HCT116 (cell line): ENCODE results near the gene SNPH. TPM values are rescaled to one million over a fixed set of nuclear protein-coding genes. Genes with fewer than 3 reads are reported as not detected.

Source experiments
- ATAC-seq: fragments of 200-7000 bp; cut with Tn5 transposase; 2 replicates; pipeline ENCODE4 v1.9.1; 2020; ENCODE audit warnings: mild to moderate bottlenecking, moderate library complexity
- BruUV-seq: library from RNA; stranded (reverse); fragments of 400-500 nt; replicated peaks from 2 replicates; lab custom pipeline; 2021; lab: Mats Ljungman, UMichigan
- CTCF ChIA-PET: fragments of 300-600 bp; sonication (Branson Sonifier 250); formaldehyde crosslinking; loops from one replicate; lab custom pipeline; 2021; ENCODE audit warnings: antibody characterized with exemption; lab: Charles Lee
- POLR2A ChIA-PET: fragments of 300-600, 350-600 bp; sonication (Branson Sonifier 250); formaldehyde crosslinking; loops from one replicate; lab custom pipeline; 2021; ENCODE audit warnings: antibody characterized with exemption; lab: Charles Lee
- RAD21 ChIA-PET, 2 experiments: fragments of 300-600 bp; sonication (Branson Sonifier 250); formaldehyde crosslinking; loops; one replicate each; lab custom pipeline; 2023; ENCODE audit warnings: low total read pairs in 2 of 2; ENCODE audit not compliant: uncharacterized antibody in 2 of 2, unreplicated experiment in 2 of 2, low non-redundant PET in 1 of 2; lab: Charles Lee
- DNase-seq: peaks from one replicate; pipeline ENCODE4 v3.0.0-alpha.2; 2010; ENCODE audit warnings: low read depth, low spot score
- H2AFZ ChIP-seq: fragments of 200-600 bp; shearing (Covaris generic), sonication (generic); 2 replicates; pipeline ENCODE4 v1.6.1; 2017; ENCODE audit warnings: low read depth, mixed run types, mixed read lengths, antibody characterized with exemption, low read length; ENCODE audit not compliant: poor library complexity, severe bottlenecking
- H3K27ac ChIP-seq: 2 replicates; pipeline ENCODE4 v1.5.1; 2012; ENCODE audit warnings: low read depth, low read length
- H3K27me3 ChIP-seq: fragments of 200-600 bp; sonication (generic); 2 replicates; pipeline ENCODE4 v1.6.1; 2016; ENCODE audit warnings: mixed run types, low read length, mixed read lengths; ENCODE audit not compliant: insufficient read depth
- H3K36me3 ChIP-seq, 2 experiments: fragments of 200-500 bp in 1 of 2; fragments of 200-600 bp in 1 of 2; sonication (Bioruptor generic) in 1 of 2; sonication (generic) in 1 of 2; 2 replicates each; pipeline versions ENCODE4 v1.5.1 to v1.6.1; 2014 to 2016; ENCODE audit warnings: low read length in 2 of 2, inconsistent platforms in 1 of 2, mixed read lengths in 1 of 2, mixed run types in 1 of 2; ENCODE audit not compliant: insufficient read depth in 2 of 2, control insufficient read depth in 1 of 2
- H3K4me1 ChIP-seq, 2 experiments: fragments of 200-600 bp in 1 of 2; sonication (generic) in 1 of 2; 2 replicates each; pipeline versions ENCODE4 v1.5.1 to v1.6.1; 2012 to 2017; ENCODE audit warnings: low read length in 2 of 2, inconsistent platforms in 1 of 2, mild to moderate bottlenecking in 1 of 2, mixed read lengths in 1 of 2, mixed run types in 1 of 2, moderate library complexity in 1 of 2; ENCODE audit not compliant: insufficient read depth in 2 of 2, control insufficient read depth in 1 of 2
- H3K4me2 ChIP-seq: fragments of 200-600 bp; sonication (generic); 2 replicates; pipeline ENCODE4 v1.6.1; 2017; ENCODE audit warnings: mixed run types, low read length, mixed read lengths
- H3K4me3 ChIP-seq, 2 experiments: fragments of 200-600 bp in 1 of 2; sonication (generic) in 1 of 2; replicated peaks in 1 of 2; 2 replicates each; pipeline ENCODE4 v1.5.1; 2011 to 2016; ENCODE audit warnings: low read length in 2 of 2, control low read depth in 1 of 2, low read depth in 1 of 2, mild to moderate bottlenecking in 1 of 2, mixed read lengths in 1 of 2, mixed run types in 1 of 2
- H3K79me2 ChIP-seq: fragments of 200-600 bp; sonication (generic); 2 replicates; pipeline ENCODE4 v1.6.1; 2017; ENCODE audit warnings: mild to moderate bottlenecking, mixed run types, low read length, moderate library complexity, mixed read lengths; ENCODE audit not compliant: insufficient read depth
- H3K9ac ChIP-seq: fragments of 200-600 bp; sonication (generic); 2 replicates; pipeline ENCODE4 v1.6.1; 2016; ENCODE audit warnings: low read length, mixed read lengths
- H3K9me2 ChIP-seq: fragments of 200-600 bp; sonication (generic), shearing (Covaris generic); 2 replicates; pipeline ENCODE4 v1.6.1; 2017; ENCODE audit warnings: mixed run types, mild to moderate bottlenecking, moderate library complexity; ENCODE audit not compliant: insufficient read depth
- H3K9me3 ChIP-seq, 2 experiments: fragments of 200-500 bp in 1 of 2; fragments of 200-600 bp in 1 of 2; sonication (Bioruptor generic) in 1 of 2; sonication (generic) in 1 of 2; 2 replicates each; pipeline ENCODE4 v1.6.1; 2014 to 2017; ENCODE audit warnings: low read length in 2 of 2, mixed read lengths in 2 of 2, inconsistent platforms in 1 of 2, low read depth in 1 of 2, mild to moderate bottlenecking in 1 of 2, mixed run types in 1 of 2, moderate library complexity in 1 of 2; ENCODE audit not compliant: control insufficient read depth in 1 of 2, insufficient read depth in 1 of 2
- H4K20me1 ChIP-seq: fragments of 200-600 bp; sonication (generic), shearing (Covaris generic); 2 replicates; pipeline ENCODE4 v1.6.1; 2017; ENCODE audit warnings: mixed run types, mild to moderate bottlenecking, moderate library complexity; ENCODE audit not compliant: insufficient read depth
- ATF3 ChIP-seq: IDR thresholded peaks from 2 replicates; pipeline ENCODE4 v1.6.1; 2012
- CBX3 ChIP-seq: IDR thresholded peaks from 2 replicates; pipeline ENCODE4 v1.6.1; 2012; ENCODE audit warnings: low read depth
- CTCF ChIP-seq, 3 experiments: fragments of 200-600 bp in 1 of 3; sonication (generic) in 1 of 3; IDR thresholded peaks in 2 of 3; conservative IDR thresholded peaks in 1 of 3; 2 replicates each; pipeline ENCODE4 v1.5.1; 2012 to 2017; ENCODE audit warnings: low read depth in 2 of 3, low read length in 2 of 3, antibody characterized with exemption in 1 of 3, borderline replicate concordance in 1 of 3, control low read depth in 1 of 3, mild to moderate bottlenecking in 1 of 3, mixed read lengths in 1 of 3, mixed run types in 1 of 3, moderate library complexity in 1 of 3; ENCODE audit not compliant: insufficient read depth in 1 of 3
- EZH2 ChIP-seq: fragments of 200-600 bp; sonication (generic); IDR thresholded peaks from 2 replicates; pipeline ENCODE4 v1.6.1; 2017; ENCODE audit warnings: antibody characterized with exemption, mixed run types
- JUND ChIP-seq: IDR thresholded peaks from 2 replicates; pipeline ENCODE4 v1.6.1; 2012
- MAX ChIP-seq: IDR thresholded peaks from 2 replicates; pipeline ENCODE4 v1.6.1; 2012
- POLR2AphosphoS5 ChIP-seq: IDR thresholded peaks from 2 replicates; pipeline ENCODE4 v1.6.1; 2011; ENCODE audit warnings: mild to moderate bottlenecking, low read depth, low read length, moderate library complexity
- RAD21 ChIP-seq: IDR thresholded peaks from 2 replicates; pipeline ENCODE4 v1.6.1; 2012; ENCODE audit warnings: low read depth, mild to moderate bottlenecking
- SIN3A ChIP-seq: IDR thresholded peaks from 2 replicates; pipeline ENCODE4 v1.6.1; 2012; ENCODE audit warnings: low read depth
- SRF ChIP-seq: IDR thresholded peaks from 2 replicates; pipeline ENCODE4 v1.6.1; 2012; ENCODE audit warnings: low read depth
- TCF7L2 ChIP-seq: IDR thresholded peaks from 2 replicates; pipeline ENCODE4 v1.7.0; 2011; ENCODE audit warnings: borderline replicate concordance, inconsistent platforms; ENCODE audit not compliant: insufficient read depth, insufficient read length; ENCODE audit errors: extremely low read depth
- ZFX ChIP-seq: fragments of 450-650 bp; IDR thresholded peaks from 2 replicates; pipeline ENCODE4 v1.6.1; 2017
- ZNF274 ChIP-seq: fragments of 200-500 bp; sonication (Bioruptor generic); IDR thresholded peaks from 2 replicates; pipeline ENCODE4 v1.6.1; 2014; ENCODE audit warnings: mild to moderate bottlenecking, low read depth, low read length, inconsistent platforms
- intact Hi-C: fragments of 100-400 bp; cut with micrococcal nuclease; formaldehyde crosslinking; loops from 2 replicates; pipeline ENCODE4 v1.10.0; 2022
- total RNA-seq: library from RNA; stranded (reverse); gene quantifications from one replicate; pipeline ENCODE4 v1.2.1, GENCODE V29; 2021; ENCODE audit not compliant: unreplicated experiment

SNPH gene
- total RNA-seq, 1 experiment from 2014 or later: 3.2 TPM

DNA sequence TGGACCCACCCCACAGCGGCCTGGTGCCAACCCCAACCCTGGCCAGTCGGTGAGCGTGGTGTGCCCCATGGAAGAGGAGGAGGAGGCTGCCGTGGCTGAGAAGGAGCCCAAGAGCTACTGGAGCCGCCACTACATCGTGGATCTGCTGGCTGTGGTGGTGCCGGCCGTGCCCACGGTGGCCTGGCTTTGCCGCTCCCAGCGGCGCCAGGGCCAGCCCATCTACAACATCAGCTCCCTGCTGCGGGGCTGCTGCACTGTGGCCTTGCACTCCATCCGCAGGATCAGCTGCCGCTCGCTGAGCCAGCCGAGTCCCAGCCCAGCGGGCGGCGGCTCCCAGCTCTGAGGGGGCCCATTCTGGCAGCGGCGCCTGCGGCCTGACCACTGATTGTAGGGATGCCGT, 39.6 kb downstream of the SNPH start:
- no peaks in the 10 kb centered on the region for H3K36me3 ChIP-seq
- no peak overlapping the region for H3K27ac ChIP-seq
- no peaks in the 10 kb centered on the region for H3K79me2 ChIP-seq
- intact Hi-C loops: no loop called here
- no peaks in the 10 kb centered on the region; the same call in 1 of the 2 replicates for H4K20me1 ChIP-seq
- CTCF ChIA-PET: no interaction called here
- POLR2A ChIA-PET: no interaction called here
- H3K9ac ChIP-seq: no peak overlapping the region
- no peak overlapping the region for H3K4me2 ChIP-seq
- TF ChIP-seq MAX (no peak), ATF3 (no peak), SIN3A (no peak), EZH2 (no peak), TCF7L2 (no peak), CTCF (IDR thresholded peaks at IDR 0.05 in 2 of 3, conservative IDR thresholded peaks at IDR 0.05 in 1 of 3; ENCODE audit: borderline replicate concordance in 1 of 3, insufficient read depth in 1 of 3, low read depth in 2 of 3, low read length in 2 of 3) (no peak), RAD21 (no peak), ZFX (no peak), POLR2AphosphoS5 (no peak), JUND (no peak), CBX3 (no peak), SRF (no peak), ZNF274 (no peak)
- no peaks in the 10 kb centered on the region for H3K27me3 ChIP-seq
- H3K4me1 ChIP-seq: peaks cover 5 to 7% of the 10 kb centered on the region in 2 experiments
- no peaks in the 10 kb centered on the region for H3K9me2 ChIP-seq
- BruUV-seq: no TSS peak
- ATAC-seq (no peak), DNase-seq (no peak)
- H3K4me3 ChIP-seq: no peak overlapping the region
- no peaks in the 10 kb centered on the region for H3K9me3 ChIP-seq
- no peak overlapping the region for H2AFZ ChIP-seq
- RAD21 ChIA-PET: no interaction called here
